WERI-Rb-1 (cell line): ENCODE results near the gene NCK2.
A peak's percentile ranks its signal among the peaks of the same experiment; 100 is the strongest.

ENCODE experiments used
- DNase-seq: peaks from one replicate; pipeline ENCODE4 v3.0.0-alpha.2; 2020
- H3K27ac ChIP-seq: fragments of 250-450 bp; sonication (Bioruptor Pico); 2 replicates; pipeline ENCODE4 v1.5.1; 2020; ENCODE audit warnings: mild to moderate bottlenecking, moderate library complexity
- H3K27me3 ChIP-seq: fragments of 250-450 bp; sonication (Bioruptor Pico); 2 replicates; pipeline ENCODE4 v1.5.1; 2021; ENCODE audit warnings: mild to moderate bottlenecking, low read depth, moderate library complexity; ENCODE audit not compliant: insufficient read depth, severe bottlenecking
- H3K36me3 ChIP-seq: fragments of 250-450 bp; sonication (Bioruptor Pico); 2 replicates; pipeline ENCODE4 v1.5.1; 2020; ENCODE audit warnings: mild to moderate bottlenecking, moderate library complexity
- H3K4me3 ChIP-seq: 2 replicates; pipeline ENCODE4 v1.5.1; 2011; ENCODE audit warnings: low read depth, mild to moderate bottlenecking, control low read depth, low read length
- H3K9me3 ChIP-seq: fragments of 250-450 bp; sonication (Bioruptor Pico); 2 replicates; pipeline ENCODE4 v1.5.1; 2021; ENCODE audit warnings: mild to moderate bottlenecking, moderate library complexity; ENCODE audit not compliant: severe bottlenecking
- TF ChIP-seq, protein P1 (sequence below): IDR thresholded peaks from 2 replicates; pipeline ENCODE4 v1.5.1; 2011; ENCODE audit warnings: low read depth, mild to moderate bottlenecking, control low read depth, inconsistent platforms, low read length

The NCK2 gene

DNA sequence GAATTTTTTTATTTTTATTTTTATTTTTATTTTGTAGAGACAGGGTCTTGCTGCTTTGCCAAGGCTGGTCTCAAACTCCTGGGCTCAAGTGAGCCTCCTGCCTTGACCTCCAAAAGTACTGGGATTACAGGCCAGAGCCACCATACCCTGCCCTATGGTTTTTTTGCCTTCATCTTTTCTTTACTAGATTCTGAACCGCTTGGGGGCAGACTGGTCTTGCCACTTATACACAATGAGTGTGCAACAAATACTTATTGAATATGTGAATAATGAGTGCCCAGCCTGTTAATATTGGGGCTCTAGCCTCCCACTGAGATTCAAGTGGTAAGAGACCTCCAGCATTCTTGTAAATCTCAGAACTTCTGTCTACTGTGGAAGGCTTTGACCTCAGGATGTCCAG, 3.9 kb downstream of the NCK2 start:
- H3K27me3 ChIP-seq, result no peaks in the 10 kb centered on the region
- H3K27ac ChIP-seq, result no peak overlapping the region
- no peaks in the 10 kb centered on the region for H3K9me3 ChIP-seq
- TF ChIP-seq, protein P1, sequence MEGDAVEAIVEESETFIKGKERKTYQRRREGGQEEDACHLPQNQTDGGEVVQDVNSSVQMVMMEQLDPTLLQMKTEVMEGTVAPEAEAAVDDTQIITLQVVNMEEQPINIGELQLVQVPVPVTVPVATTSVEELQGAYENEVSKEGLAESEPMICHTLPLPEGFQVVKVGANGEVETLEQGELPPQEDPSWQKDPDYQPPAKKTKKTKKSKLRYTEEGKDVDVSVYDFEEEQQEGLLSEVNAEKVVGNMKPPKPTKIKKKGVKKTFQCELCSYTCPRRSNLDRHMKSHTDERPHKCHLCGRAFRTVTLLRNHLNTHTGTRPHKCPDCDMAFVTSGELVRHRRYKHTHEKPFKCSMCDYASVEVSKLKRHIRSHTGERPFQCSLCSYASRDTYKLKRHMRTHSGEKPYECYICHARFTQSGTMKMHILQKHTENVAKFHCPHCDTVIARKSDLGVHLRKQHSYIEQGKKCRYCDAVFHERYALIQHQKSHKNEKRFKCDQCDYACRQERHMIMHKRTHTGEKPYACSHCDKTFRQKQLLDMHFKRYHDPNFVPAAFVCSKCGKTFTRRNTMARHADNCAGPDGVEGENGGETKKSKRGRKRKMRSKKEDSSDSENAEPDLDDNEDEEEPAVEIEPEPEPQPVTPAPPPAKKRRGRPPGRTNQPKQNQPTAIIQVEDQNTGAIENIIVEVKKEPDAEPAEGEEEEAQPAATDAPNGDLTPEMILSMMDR, result 0 out of 2 replicates have a peak, but pooled peaks have one; percentile 4
- H3K4me3 ChIP-seq, result no peak overlapping the region
- H3K36me3 ChIP-seq, result peaks cover 8% of the 10 kb centered on the region
- no peak for DNase-seq

DNA sequence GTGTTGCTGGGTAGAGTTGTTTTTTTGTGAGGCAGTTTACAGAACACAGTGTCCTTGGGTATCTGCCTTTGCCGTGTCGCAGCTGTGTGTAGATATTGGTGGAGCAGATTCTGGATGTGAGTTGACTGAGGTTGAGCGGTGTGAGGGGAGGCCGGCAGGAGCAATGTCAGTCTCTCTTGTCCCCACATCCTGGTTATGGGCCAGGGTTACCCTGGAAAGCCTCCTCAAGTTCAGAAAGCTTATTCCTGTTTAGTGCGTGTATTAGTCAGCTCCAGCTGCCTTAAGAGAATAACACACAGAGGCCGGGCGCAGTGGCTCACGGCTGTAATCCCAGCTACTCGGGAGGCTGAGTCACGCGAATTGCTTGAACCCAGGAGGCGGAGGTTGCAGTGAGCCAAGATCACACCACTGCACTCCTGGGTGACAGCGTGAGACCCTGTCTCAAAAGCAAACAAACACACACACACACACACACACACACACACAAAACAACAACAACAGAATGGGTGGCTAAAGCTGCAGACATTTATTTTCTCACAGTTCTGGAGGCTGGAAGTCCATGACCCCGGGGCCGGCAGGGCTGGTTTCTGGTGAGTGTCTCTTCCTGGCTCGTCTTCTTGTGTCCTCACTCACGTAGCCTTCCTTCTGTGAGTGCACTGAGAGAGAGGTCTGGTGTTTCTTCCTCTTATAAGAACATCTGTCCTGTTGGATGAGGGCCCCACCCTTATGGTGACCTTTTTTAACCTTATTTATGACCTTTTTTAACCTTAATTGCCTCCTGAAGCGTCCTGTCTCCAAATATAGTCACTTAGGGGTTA, 5.1 kb downstream of the NCK2 start:
- TF ChIP-seq, protein P1, result no peak
- Histone ChIP-seq H3K27ac (no peak overlapping the region), H3K36me3 (peaks cover 8% of the 10 kb centered on the region), H3K27me3 (no peaks in the 10 kb centered on the region), H3K4me3 (no peak overlapping the region), H3K9me3 (no peaks in the 10 kb centered on the region)
- no peak for DNase-seq

DNA sequence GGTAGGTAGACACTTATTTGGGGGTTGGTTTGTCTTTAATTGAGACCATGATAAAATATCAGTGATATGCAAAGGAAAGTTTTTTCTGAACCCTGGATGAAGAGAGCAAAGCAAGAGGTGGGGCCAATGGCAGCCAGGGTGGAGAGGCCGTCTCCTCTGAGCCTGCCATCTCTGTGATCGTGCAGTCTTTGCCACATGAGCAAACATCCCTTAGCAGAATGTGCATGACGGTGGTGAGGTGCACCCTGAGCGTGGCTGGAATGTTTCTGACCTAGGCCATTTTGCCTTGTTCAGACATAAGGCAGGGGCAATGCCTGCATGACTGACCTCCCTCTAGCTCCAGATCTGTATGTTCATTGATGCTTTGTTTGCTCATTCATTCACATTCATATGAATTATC, 6.0 kb downstream of the NCK2 start:
- TF ChIP-seq, protein P1, result no peak
- H3K9me3 ChIP-seq, result no peaks in the 10 kb centered on the region
- H3K36me3 ChIP-seq, result peaks cover 8% of the 10 kb centered on the region
- H3K27ac ChIP-seq, result no peak overlapping the region
- no peaks in the 10 kb centered on the region for H3K27me3 ChIP-seq
- no peak for DNase-seq
- no peak overlapping the region for H3K4me3 ChIP-seq

DNA sequence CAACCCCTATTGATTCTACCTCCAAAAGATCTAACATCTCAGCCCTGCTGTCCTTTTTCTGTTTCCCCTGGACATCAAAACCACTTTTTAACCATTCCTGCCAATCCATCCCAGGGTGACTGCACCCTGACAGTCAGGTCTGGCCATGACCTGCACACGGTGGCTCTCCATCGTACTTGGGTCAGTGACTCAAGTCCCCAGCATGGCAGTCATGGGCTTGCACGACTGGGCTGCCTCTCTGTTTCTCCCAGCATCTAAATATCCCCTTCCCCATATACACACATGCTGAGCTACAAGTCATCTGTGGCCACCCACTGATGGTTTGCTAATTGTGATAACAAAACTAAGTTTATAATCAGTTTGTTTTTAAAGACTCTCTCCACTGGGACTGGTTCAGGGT, 6.6 kb downstream of the NCK2 start:
- DNase-seq, result no peak
- Histone ChIP-seq H3K9me3 (no peaks in the 10 kb centered on the region), H3K4me3 (no peak overlapping the region), H3K27me3 (no peaks in the 10 kb centered on the region), H3K27ac (no peak overlapping the region), H3K36me3 (peaks cover 8% of the 10 kb centered on the region)
- TF ChIP-seq, protein P1, result no peak

DNA sequence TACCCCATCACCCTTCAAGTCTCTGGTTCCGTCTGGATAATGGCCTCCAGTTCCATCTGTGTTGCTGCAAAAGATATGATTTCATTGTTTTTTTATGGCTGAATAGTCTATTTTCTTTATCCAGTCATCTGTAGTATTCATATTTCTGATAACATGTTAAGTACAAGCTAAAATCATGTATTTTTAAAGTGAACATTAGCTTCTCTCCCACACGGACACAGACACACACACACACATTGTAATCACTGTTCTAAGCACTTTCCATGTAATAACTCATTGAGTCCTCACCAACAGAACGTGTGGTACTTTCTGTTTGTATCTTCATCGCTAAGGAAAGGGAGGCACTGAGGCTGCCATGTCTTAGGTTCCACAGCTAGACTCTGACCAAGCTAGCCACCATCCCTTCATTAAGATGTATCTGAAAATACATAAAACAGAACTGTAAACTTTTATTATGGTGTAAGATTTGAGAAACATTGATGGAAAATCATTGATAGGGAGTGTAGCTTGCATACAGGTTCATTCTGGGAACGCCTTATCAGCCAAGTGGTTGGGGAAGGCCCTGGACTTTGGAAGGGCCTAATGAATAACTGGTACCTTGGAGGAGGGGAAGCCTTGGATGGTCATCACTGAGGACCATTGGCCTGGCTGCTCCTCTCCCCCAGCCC, 8.1 kb downstream of the NCK2 start:
- no peak overlapping the region for H3K4me3 ChIP-seq
- no peaks in the 10 kb centered on the region for H3K27me3 ChIP-seq
- TF ChIP-seq, protein P1, result no peak
- no peaks in the 10 kb centered on the region for H3K9me3 ChIP-seq
- no peak for DNase-seq
- no peaks in the 10 kb centered on the region for H3K36me3 ChIP-seq
- H3K27ac ChIP-seq, result no peak overlapping the region
